Fibroblast of lung (primary cell): ENCODE results near the gene SYCE3.

Experiments
- EZH2 ChIP-seq: IDR thresholded peaks from 2 replicates; pipeline ENCODE4 v1.5.1; 2012; ENCODE audit warnings: low read length, control low read depth, mild to moderate bottlenecking; ENCODE audit errors: missing control alignments
- TF ChIP-seq, protein P1 (sequence below), 2 donors: IDR thresholded peaks in 1 of 2; conservative IDR thresholded peaks in 1 of 2; 1 replicate in 1 of 2; 2 replicates in 1 of 2; pipeline ENCODE4 v1.5.1; 2011 to 2012; ENCODE audit warnings: low read length in 2 of 2, control low read depth in 1 of 2, inconsistent platforms in 1 of 2, low read depth in 1 of 2, mild to moderate bottlenecking in 1 of 2

DNA sequence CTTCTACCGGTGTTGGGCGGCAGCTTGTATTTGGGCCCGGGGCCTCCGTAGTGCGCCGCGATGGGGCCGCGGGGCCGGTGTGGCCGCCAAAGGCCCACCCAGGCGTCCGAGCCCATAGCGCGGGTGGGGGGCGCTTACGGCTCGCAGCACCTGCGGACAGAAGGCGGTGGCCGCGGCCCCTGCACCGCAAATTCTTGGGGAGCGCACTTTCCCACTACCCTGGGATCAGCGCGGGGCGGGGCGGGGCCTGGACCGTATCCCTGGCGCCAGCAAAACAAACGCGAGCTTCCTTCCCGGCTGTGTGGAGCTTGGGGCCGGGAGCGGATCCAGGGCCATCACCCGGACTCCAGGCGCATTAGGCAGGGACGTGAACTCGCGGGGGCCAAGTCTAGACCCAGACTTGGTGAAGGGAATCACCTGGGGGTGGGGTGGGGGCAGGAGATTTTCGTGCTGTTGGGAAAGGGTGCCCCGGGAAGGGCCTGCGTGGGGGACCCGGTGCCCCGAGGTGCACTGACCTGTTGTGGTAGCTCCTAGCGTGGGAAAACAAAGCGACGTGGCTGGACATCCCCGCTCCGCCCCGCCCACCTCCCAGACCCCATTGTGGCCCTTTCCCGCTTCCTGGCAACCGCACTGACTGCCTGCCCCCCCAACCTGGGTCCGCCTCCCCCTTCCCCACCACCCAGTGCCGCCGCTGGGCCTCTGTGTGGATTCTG lies 30.6 kb downstream of the SYCE3 start:
- TF ChIP-seq, protein P1, sequence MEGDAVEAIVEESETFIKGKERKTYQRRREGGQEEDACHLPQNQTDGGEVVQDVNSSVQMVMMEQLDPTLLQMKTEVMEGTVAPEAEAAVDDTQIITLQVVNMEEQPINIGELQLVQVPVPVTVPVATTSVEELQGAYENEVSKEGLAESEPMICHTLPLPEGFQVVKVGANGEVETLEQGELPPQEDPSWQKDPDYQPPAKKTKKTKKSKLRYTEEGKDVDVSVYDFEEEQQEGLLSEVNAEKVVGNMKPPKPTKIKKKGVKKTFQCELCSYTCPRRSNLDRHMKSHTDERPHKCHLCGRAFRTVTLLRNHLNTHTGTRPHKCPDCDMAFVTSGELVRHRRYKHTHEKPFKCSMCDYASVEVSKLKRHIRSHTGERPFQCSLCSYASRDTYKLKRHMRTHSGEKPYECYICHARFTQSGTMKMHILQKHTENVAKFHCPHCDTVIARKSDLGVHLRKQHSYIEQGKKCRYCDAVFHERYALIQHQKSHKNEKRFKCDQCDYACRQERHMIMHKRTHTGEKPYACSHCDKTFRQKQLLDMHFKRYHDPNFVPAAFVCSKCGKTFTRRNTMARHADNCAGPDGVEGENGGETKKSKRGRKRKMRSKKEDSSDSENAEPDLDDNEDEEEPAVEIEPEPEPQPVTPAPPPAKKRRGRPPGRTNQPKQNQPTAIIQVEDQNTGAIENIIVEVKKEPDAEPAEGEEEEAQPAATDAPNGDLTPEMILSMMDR (conservative IDR thresholded peaks at IDR 0.05 in 1 of 2, IDR thresholded peaks at IDR 0.05 in 1 of 2; ENCODE audit: low read depth in 1 of 2, low read length in 2 of 2): no peak
- no peak for TF ChIP-seq EZH2
